GM12878 (cell line): ENCODE results near the gene COL4A1. TPM values are rescaled to one million over a fixed set of nuclear protein-coding genes. Genes with fewer than 3 reads are reported as not detected.

Experiments
- ATAC-seq: fragments of 200-7000 bp; cut with Tn5 transposase; 3 replicates; pipeline ENCODE4 v1.9.1; 2020; ENCODE audit warnings: mild to moderate bottlenecking, moderate library complexity
- BruUV-seq: library from RNA; stranded (reverse); fragments of 400-500 nt; replicated peaks from 2 replicates; lab custom pipeline; 2021; lab: Mats Ljungman, UMichigan
- CTCF ChIA-PET: fragments of 300-600 bp; sonication (Branson Sonifier 250); formaldehyde crosslinking; extraction: SDS; loops from one replicate; lab custom pipeline; 2021; ENCODE audit warnings: inconsistent platforms; lab: Yijun Ruan, JAX
- POLR2A ChIA-PET: fragments of 350-600 bp; formaldehyde crosslinking; extraction: SDS; loops from one replicate; lab custom pipeline; 2021; ENCODE audit warnings: inconsistent platforms; lab: Charles Lee
- RAD21 ChIA-PET: fragments of 300-600 bp; sonication (Branson Sonifier 250); formaldehyde crosslinking; loops from one replicate; lab custom pipeline; 2023; ENCODE audit warnings: antibody characterized with exemption; ENCODE audit not compliant: unreplicated experiment; lab: Charles Lee
- SMC1A ChIA-PET: fragments of 300-600 bp; sonication (Branson Sonifier 250); formaldehyde crosslinking; loops from one replicate; lab custom pipeline; 2023; ENCODE audit not compliant: unreplicated experiment, uncharacterized antibody; lab: Charles Lee
- DNase-seq: peaks from one replicate; pipeline ENCODE4 v3.0.0-alpha.2; 2011; ENCODE audit warnings: low read depth, low spot score
- FAIRE-seq: peaks from 3 replicates; lab custom pipeline; 2011; peaks lifted over from hg19 to GRCh38; lab: Jason Lieb, UNC
- H2AFZ ChIP-seq: 2 replicates; pipeline ENCODE4 v1.6.0; 2011; ENCODE audit warnings: low read depth, low read length, control low read depth; ENCODE audit not compliant: control insufficient read depth
- H3K27ac ChIP-seq: 2 replicates; pipeline ENCODE4 v1.5.1; 2011; ENCODE audit warnings: control low read depth; ENCODE audit not compliant: control insufficient read depth, insufficient read depth
- H3K27me3 ChIP-seq, 2 experiments: replicated peaks in 1 of 2; 2 replicates each; pipeline versions ENCODE4 v1.6.0 to v1.6.1; 2011; ENCODE audit warnings: low read length in 1 of 2; ENCODE audit not compliant: control insufficient read depth in 2 of 2, insufficient read depth in 2 of 2
- H3K36me3 ChIP-seq, 2 experiments: 2 replicates each; pipeline ENCODE4 v1.5.1; 2011; ENCODE audit warnings: low read length in 1 of 2; ENCODE audit not compliant: control insufficient read depth in 2 of 2, insufficient read depth in 2 of 2
- H3K4me1 ChIP-seq: 2 replicates; pipeline ENCODE4 v1.6.1; 2011; ENCODE audit warnings: mild to moderate bottlenecking, low read length, moderate library complexity, mixed read lengths; ENCODE audit not compliant: control insufficient read depth, insufficient read depth
- H3K4me2 ChIP-seq: 2 replicates; pipeline ENCODE4 v1.6.0; 2011; ENCODE audit warnings: control low read depth; ENCODE audit not compliant: control insufficient read depth, insufficient read depth
- H3K4me3 ChIP-seq: fragments of 200-600 bp; sonication (generic); 2 replicates; pipeline ENCODE4 v1.5.1; 2016
- H3K79me2 ChIP-seq: 2 replicates; pipeline ENCODE4 v1.6.0; 2011; ENCODE audit warnings: low read length; ENCODE audit not compliant: control insufficient read depth, insufficient read depth
- H3K9ac ChIP-seq: 2 replicates; pipeline ENCODE4 v1.8.0; 2011; ENCODE audit warnings: low read length, control low read depth, mixed read lengths; ENCODE audit not compliant: control insufficient read depth, insufficient read depth
- H3K9me3 ChIP-seq: replicated peaks from 3 replicates; pipeline ENCODE4 v1.5.1; 2011; ENCODE audit warnings: mild to moderate bottlenecking, low read length; ENCODE audit not compliant: control insufficient read depth, insufficient read depth
- H4K20me1 ChIP-seq: 2 replicates; pipeline ENCODE4 v1.6.0; 2011; ENCODE audit not compliant: control insufficient read depth, insufficient read depth
- ASH2L ChIP-seq: fragments of 300-600, 200-600 bp; sonication (generic); IDR thresholded peaks from 2 replicates; pipeline ENCODE4 v1.6.1; 2017; ENCODE audit warnings: low read depth, mild to moderate bottlenecking, borderline replicate concordance
- CBFB ChIP-seq: IDR thresholded peaks from 2 replicates; pipeline ENCODE4 v1.6.1; 2016; ENCODE audit warnings: antibody characterized with exemption, low read depth
- CTCF ChIP-seq, 3 experiments: IDR thresholded peaks in 2 of 3; conservative IDR thresholded peaks in 1 of 3; 2 replicates each; pipeline ENCODE4 v1.5.1; 2011; ENCODE audit warnings: low read depth in 3 of 3, low read length in 3 of 3, mild to moderate bottlenecking in 3 of 3, control low read depth in 2 of 3, moderate library complexity in 2 of 3, inconsistent platforms in 1 of 3, mixed read lengths in 1 of 3; ENCODE audit not compliant: control insufficient read depth in 2 of 3, insufficient read depth in 1 of 3; ENCODE audit errors: extremely low read depth in 1 of 3
- E2F4 ChIP-seq: IDR thresholded peaks from 2 replicates; pipeline ENCODE4 v1.6.1; 2012; ENCODE audit warnings: low read depth, low read length, improper control_type of control experiment
- EED ChIP-seq: sonication (generic); IDR thresholded peaks from 2 replicates; pipeline ENCODE4 v1.6.1; 2016; ENCODE audit warnings: antibody characterized with exemption, low read depth
- HDAC6 ChIP-seq: fragments of 200-600 bp; sonication (generic); IDR thresholded peaks from one replicate; pipeline ENCODE4 v1.8.0; 2017; ENCODE audit warnings: antibody characterized with exemption; ENCODE audit not compliant: unreplicated experiment
- JUNB ChIP-seq: IDR thresholded peaks from 2 replicates; pipeline ENCODE4 v1.6.1; 2016; ENCODE audit warnings: antibody characterized with exemption, mild to moderate bottlenecking
- POLR2AphosphoS5 ChIP-seq: IDR thresholded peaks from 2 replicates; pipeline ENCODE4 v1.6.1; 2011; ENCODE audit warnings: mild to moderate bottlenecking, low read length, inconsistent platforms
- RB1 ChIP-seq: fragments of 450-650 bp; formaldehyde crosslinking; IDR thresholded peaks from 2 replicates; pipeline ENCODE4 v1.6.1; 2017; ENCODE audit warnings: mild to moderate bottlenecking, borderline replicate concordance
- SREBF1 ChIP-seq: IDR thresholded peaks from 2 replicates; pipeline ENCODE4 v1.6.1; 2012; ENCODE audit warnings: mild to moderate bottlenecking, low read length
- STAT3 ChIP-seq: IDR thresholded peaks from 2 replicates; pipeline ENCODE4 v1.6.1; 2011; ENCODE audit warnings: low read depth, low read length, improper control_type of control experiment
- WRNIP1 ChIP-seq: IDR thresholded peaks from 2 replicates; pipeline ENCODE4 v1.6.1; 2011; ENCODE audit warnings: low read depth, low read length, improper control_type of control experiment, borderline replicate concordance
- ZNF274 ChIP-seq: IDR thresholded peaks from one replicate; pipeline ENCODE4 v1.8.0; 2011; ENCODE audit not compliant: insufficient read length, insufficient read depth
- WGBS: methylation state at CpG from one replicate; pipeline ENCODE4 v1.1.6; 2016; ENCODE audit warnings: low lambda C conversion rate; ENCODE audit not compliant: insufficient replicate concordance, insufficient coverage; ENCODE audit errors: missing lambda C conversion rate; 5-methylcytosine and 5-hydroxymethylcytosine counted together
- in situ Hi-C: fragments of 300-500 bp; cut with MboI; formaldehyde crosslinking; loops from 9 replicates; pipeline ENCODE4 v1.14.3; 2018; ENCODE audit warnings: mixed read lengths
- intact Hi-C: fragments of 100-400 bp; cut with micrococcal nuclease; formaldehyde crosslinking; loops from one replicate; pipeline ENCODE4 v1.14.2; 2022; ENCODE audit not compliant: unreplicated experiment
- polyA plus RNA-seq, 11 experiments: library from polyadenylated mRNA; depleted of rRNA in 4 of 11; unstranded in 6 of 11; stranded (reverse) in 5 of 11; fragments of >200 nt; fragmentation: Nextera tagmentation in 4 of 11; fragmentation: Illumina TruSeq in 1 of 11; extraction: Ambion mirVana in 4 of 11; extraction: Trizol in 1 of 11; gene quantifications; 1 replicate in 1 of 11; 2 replicates in 10 of 11; pipeline versions ENCODE4 v1.2.1 to v1.2.3, GENCODE V29; 2011 to 2016; ENCODE audit warnings: inconsistent platforms in 2 of 11, missing spikeins in 2 of 11, low read depth in 1 of 11
- total RNA-seq, 4 experiments: library from RNA; depleted of rRNA in 3 of 4; stranded (reverse); fragments of >200 nt in 3 of 4; fragmentation: Illumina TruSeq in 1 of 4; extraction: Trizol in 1 of 4; gene quantifications; 2 replicates each; pipeline versions ENCODE4 v1.2.1 to v1.2.3, GENCODE V29; 2013 to 2021
- TF ChIP-seq, protein P1 (sequence below): IDR thresholded peaks from 2 replicates; pipeline ENCODE4 v1.6.1; 2012; ENCODE audit warnings: mild to moderate bottlenecking, low read depth, low read length

COL4A1 gene
- total and polyA plus RNA-seq, 10 of the 15 experiments (the other 5 are each of a cell fraction or from before 2014, with no cell fraction given) = 0.07 to 0.31 (median 0.13) TPM; not detected in 6

- ChIA-PET POLR2A (no interaction called here), RAD21 (no interaction called here), CTCF (no interaction called here), SMC1A (interaction anchor here (1.0 kb wide), 1 partner anchor 82 kb away, joined by 3 read pairs; no protein-coding TSS in a partner anchor)
- H3K79me2 ChIP-seq = no peaks in the 10 kb centered on the region
- no peak overlapping the region for H3K4me3 ChIP-seq
- no peaks in the 10 kb centered on the region for H3K9me3 ChIP-seq
- ATAC-seq = no peak
- intact Hi-C loops (no loop called here), in situ Hi-C loops (no loop called here)
- no peaks in the 10 kb centered on the region for H3K4me1 ChIP-seq
- WGBS = 29% methylated on average over 6 of the region's 6 CpGs
- no peak for DNase-seq
- no peak for FAIRE-seq
- no TSS peak for BruUV-seq
- no peak overlapping the region for H3K4me2 ChIP-seq
- no peak for TF ChIP-seq WRNIP1
- TF ChIP-seq E2F4 = no peak
- TF ChIP-seq EED = no peak
- TF ChIP-seq SREBF1 = no peak
- no peak for TF ChIP-seq RB1
- TF ChIP-seq ASH2L = no peak
- no peak for TF ChIP-seq HDAC6
- TF ChIP-seq STAT3 = no peak
- TF ChIP-seq ZNF274 = no peak
- TF ChIP-seq CTCF (IDR thresholded peaks at IDR 0.05 in 2 of 3, conservative IDR thresholded peaks at IDR 0.05 in 1 of 3; ENCODE audit: control insufficient read depth in 2 of 3, extremely low read depth in 1 of 3, insufficient read depth in 1 of 3, low read depth in 3 of 3, low read length in 3 of 3) = no peak
- TF ChIP-seq POLR2AphosphoS5 = no peak
- TF ChIP-seq, protein P1, sequence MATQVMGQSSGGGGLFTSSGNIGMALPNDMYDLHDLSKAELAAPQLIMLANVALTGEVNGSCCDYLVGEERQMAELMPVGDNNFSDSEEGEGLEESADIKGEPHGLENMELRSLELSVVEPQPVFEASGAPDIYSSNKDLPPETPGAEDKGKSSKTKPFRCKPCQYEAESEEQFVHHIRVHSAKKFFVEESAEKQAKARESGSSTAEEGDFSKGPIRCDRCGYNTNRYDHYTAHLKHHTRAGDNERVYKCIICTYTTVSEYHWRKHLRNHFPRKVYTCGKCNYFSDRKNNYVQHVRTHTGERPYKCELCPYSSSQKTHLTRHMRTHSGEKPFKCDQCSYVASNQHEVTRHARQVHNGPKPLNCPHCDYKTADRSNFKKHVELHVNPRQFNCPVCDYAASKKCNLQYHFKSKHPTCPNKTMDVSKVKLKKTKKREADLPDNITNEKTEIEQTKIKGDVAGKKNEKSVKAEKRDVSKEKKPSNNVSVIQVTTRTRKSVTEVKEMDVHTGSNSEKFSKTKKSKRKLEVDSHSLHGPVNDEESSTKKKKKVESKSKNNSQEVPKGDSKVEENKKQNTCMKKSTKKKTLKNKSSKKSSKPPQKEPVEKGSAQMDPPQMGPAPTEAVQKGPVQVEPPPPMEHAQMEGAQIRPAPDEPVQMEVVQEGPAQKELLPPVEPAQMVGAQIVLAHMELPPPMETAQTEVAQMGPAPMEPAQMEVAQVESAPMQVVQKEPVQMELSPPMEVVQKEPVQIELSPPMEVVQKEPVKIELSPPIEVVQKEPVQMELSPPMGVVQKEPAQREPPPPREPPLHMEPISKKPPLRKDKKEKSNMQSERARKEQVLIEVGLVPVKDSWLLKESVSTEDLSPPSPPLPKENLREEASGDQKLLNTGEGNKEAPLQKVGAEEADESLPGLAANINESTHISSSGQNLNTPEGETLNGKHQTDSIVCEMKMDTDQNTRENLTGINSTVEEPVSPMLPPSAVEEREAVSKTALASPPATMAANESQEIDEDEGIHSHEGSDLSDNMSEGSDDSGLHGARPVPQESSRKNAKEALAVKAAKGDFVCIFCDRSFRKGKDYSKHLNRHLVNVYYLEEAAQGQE = no peak
- no peak for TF ChIP-seq CBFB
- no peak for TF ChIP-seq JUNB
- no peak overlapping the region for H2AFZ ChIP-seq
- H3K9ac ChIP-seq = no peak overlapping the region
- no peaks in the 10 kb centered on the region for H4K20me1 ChIP-seq
- H3K36me3 ChIP-seq = no peaks in the 10 kb centered on the region
- no peak overlapping the region for H3K27ac ChIP-seq
- H3K27me3 ChIP-seq = no peaks in the 10 kb centered on the region; a peak in 1 of 4 replicates
Observed at GRCh38 chr13:110329258-110329657, 22.3 kb upstream of the COL4A1 start.
